HEK293 (cell line): ENCODE measurements around the gene TCF7.

Experiments
- EGR2 ChIP-seq: fragments of 450-650 bp; formaldehyde crosslinking; IDR thresholded peaks from 2 replicates; pipeline ENCODE4 v1.5.1; 2016; ENCODE audit warnings: low read depth, missing biosample characterization, missing genetic modification characterization
- IKZF3 ChIP-seq: fragments of 450-650 bp; IDR thresholded peaks from 2 replicates; pipeline ENCODE4 v1.5.0; 2018; ENCODE audit warnings: missing biosample characterization, mild to moderate bottlenecking, missing genetic modification characterization, moderate library complexity
- MYNN ChIP-seq: fragments of 450-650 bp; formaldehyde crosslinking; IDR thresholded peaks from 2 replicates; pipeline ENCODE4 v1.5.1; 2016; ENCODE audit warnings: missing biosample characterization, missing genetic modification characterization, borderline replicate concordance
- PRDM1 ChIP-seq: fragments of 450-650 bp; formaldehyde crosslinking; IDR thresholded peaks from 2 replicates; pipeline ENCODE4; 2016; ENCODE audit warnings: missing biosample characterization, missing genetic modification characterization
- SCRT2 ChIP-seq: fragments of 450-650 bp; formaldehyde crosslinking; IDR thresholded peaks from 2 replicates; pipeline ENCODE4 v1.5.1; 2016; ENCODE audit warnings: missing biosample characterization, missing genetic modification characterization
- SP7 ChIP-seq: fragments of 450-650 bp; formaldehyde crosslinking; IDR thresholded peaks from 2 replicates; pipeline ENCODE4 v1.5.1; 2016; ENCODE audit warnings: missing biosample characterization, missing genetic modification characterization
- ZNF10 ChIP-seq: fragments of 450-650 bp; formaldehyde crosslinking; IDR thresholded peaks from 2 replicates; pipeline ENCODE4 v1.5.1; 2017; ENCODE audit warnings: missing biosample characterization, missing genetic modification characterization
- ZNF214 ChIP-seq: fragments of 450-650 bp; formaldehyde crosslinking; IDR thresholded peaks from 2 replicates; pipeline ENCODE4 v1.5.1; 2017; ENCODE audit warnings: missing biosample characterization, mild to moderate bottlenecking, missing genetic modification characterization, borderline replicate concordance
- ZNF292 ChIP-seq: fragments of 450-650 bp; formaldehyde crosslinking; IDR thresholded peaks from 2 replicates; pipeline ENCODE4 v1.5.1; 2016; ENCODE audit warnings: low read depth, missing biosample characterization, missing genetic modification characterization, borderline replicate concordance
- ZNF394 ChIP-seq: fragments of 450-650 bp; formaldehyde crosslinking; IDR thresholded peaks from 2 replicates; pipeline ENCODE4 v1.5.1; 2016; ENCODE audit warnings: missing biosample characterization, missing genetic modification characterization, mild to moderate bottlenecking, moderate library complexity, borderline replicate concordance
- ZNF433 ChIP-seq: fragments of 450-650 bp; formaldehyde crosslinking; IDR thresholded peaks from 2 replicates; pipeline ENCODE4 v1.5.1; 2016; ENCODE audit warnings: missing biosample characterization, missing genetic modification characterization, low read depth
- ZNF529 ChIP-seq: fragments of 450-650 bp; formaldehyde crosslinking; IDR thresholded peaks from 2 replicates; pipeline ENCODE4 v1.5.1; 2017; ENCODE audit warnings: missing genetic modification characterization, missing biosample characterization; ENCODE audit not compliant: insufficient replicate concordance
- ZNF544 ChIP-seq: fragments of 450-650 bp; formaldehyde crosslinking; IDR thresholded peaks from 2 replicates; pipeline ENCODE4 v1.5.0; 2017; ENCODE audit warnings: missing biosample characterization, missing genetic modification characterization
- ZNF555 ChIP-seq: fragments of 450-650 bp; formaldehyde crosslinking; conservative IDR thresholded peaks from 2 replicates; pipeline ENCODE4 v1.5.1; 2017; ENCODE audit warnings: missing biosample characterization, mild to moderate bottlenecking, missing genetic modification characterization, inconsistent platforms
- ZNF561 ChIP-seq: fragments of 450-650 bp; IDR thresholded peaks from 2 replicates; pipeline ENCODE4 v1.5.1; 2018; ENCODE audit warnings: missing biosample characterization, missing genetic modification characterization, borderline replicate concordance
- ZNF610 ChIP-seq: fragments of 450-650 bp; formaldehyde crosslinking; IDR thresholded peaks from 2 replicates; pipeline ENCODE4 v1.5.1; 2016; ENCODE audit warnings: missing biosample characterization, missing genetic modification characterization, borderline replicate concordance
- ZNF626 ChIP-seq: fragments of 450-650 bp; sonication (Bioruptor Pico); formaldehyde crosslinking; IDR thresholded peaks from 2 replicates; pipeline ENCODE4 v1.5.1; 2018; ENCODE audit warnings: missing biosample characterization, missing genetic modification characterization, inconsistent platforms
- ZNF658 ChIP-seq: fragments of 450-650 bp; formaldehyde crosslinking; IDR thresholded peaks from 2 replicates; pipeline ENCODE4; 2016; ENCODE audit warnings: missing biosample characterization, missing genetic modification characterization
- ZNF76 ChIP-seq: fragments of 450-650 bp; formaldehyde crosslinking; IDR thresholded peaks from 2 replicates; pipeline ENCODE4; 2016; ENCODE audit warnings: low read depth, missing biosample characterization, missing genetic modification characterization, borderline replicate concordance
- TF ChIP-seq, protein P1 (sequence below): fragments of 450-650 bp; formaldehyde crosslinking; IDR thresholded peaks from 2 replicates; pipeline ENCODE4 v1.5.1; 2016; ENCODE audit warnings: missing biosample characterization, missing genetic modification characterization
- TF ChIP-seq, protein P2 (sequence below): fragments of 450-650 bp; formaldehyde crosslinking; IDR thresholded peaks from 2 replicates; pipeline ENCODE4 v1.5.1; 2017; ENCODE audit warnings: missing biosample characterization, missing genetic modification characterization
- TF ChIP-seq, protein P3 (sequence below): fragments of 450-650 bp; formaldehyde crosslinking; IDR thresholded peaks from 2 replicates; pipeline ENCODE4 v1.5.1; 2016; ENCODE audit warnings: missing biosample characterization, missing genetic modification characterization
- TF ChIP-seq, protein P4 (sequence below): fragments of 450-650 bp; formaldehyde crosslinking; IDR thresholded peaks from 2 replicates; pipeline ENCODE4 v1.5.1; 2016; ENCODE audit warnings: missing biosample characterization, missing genetic modification characterization
- TF ChIP-seq, protein P5 (sequence below): fragments of 450-650 bp; IDR thresholded peaks from 2 replicates; pipeline ENCODE4 v1.5.1; 2018; ENCODE audit warnings: missing biosample characterization, mild to moderate bottlenecking, missing genetic modification characterization
- TF ChIP-seq, protein P6 (sequence below): fragments of 450-650 bp; formaldehyde crosslinking; IDR thresholded peaks from 2 replicates; pipeline ENCODE4 v1.5.1; 2016; ENCODE audit warnings: missing biosample characterization, missing genetic modification characterization

The TCF7 gene

DNA sequence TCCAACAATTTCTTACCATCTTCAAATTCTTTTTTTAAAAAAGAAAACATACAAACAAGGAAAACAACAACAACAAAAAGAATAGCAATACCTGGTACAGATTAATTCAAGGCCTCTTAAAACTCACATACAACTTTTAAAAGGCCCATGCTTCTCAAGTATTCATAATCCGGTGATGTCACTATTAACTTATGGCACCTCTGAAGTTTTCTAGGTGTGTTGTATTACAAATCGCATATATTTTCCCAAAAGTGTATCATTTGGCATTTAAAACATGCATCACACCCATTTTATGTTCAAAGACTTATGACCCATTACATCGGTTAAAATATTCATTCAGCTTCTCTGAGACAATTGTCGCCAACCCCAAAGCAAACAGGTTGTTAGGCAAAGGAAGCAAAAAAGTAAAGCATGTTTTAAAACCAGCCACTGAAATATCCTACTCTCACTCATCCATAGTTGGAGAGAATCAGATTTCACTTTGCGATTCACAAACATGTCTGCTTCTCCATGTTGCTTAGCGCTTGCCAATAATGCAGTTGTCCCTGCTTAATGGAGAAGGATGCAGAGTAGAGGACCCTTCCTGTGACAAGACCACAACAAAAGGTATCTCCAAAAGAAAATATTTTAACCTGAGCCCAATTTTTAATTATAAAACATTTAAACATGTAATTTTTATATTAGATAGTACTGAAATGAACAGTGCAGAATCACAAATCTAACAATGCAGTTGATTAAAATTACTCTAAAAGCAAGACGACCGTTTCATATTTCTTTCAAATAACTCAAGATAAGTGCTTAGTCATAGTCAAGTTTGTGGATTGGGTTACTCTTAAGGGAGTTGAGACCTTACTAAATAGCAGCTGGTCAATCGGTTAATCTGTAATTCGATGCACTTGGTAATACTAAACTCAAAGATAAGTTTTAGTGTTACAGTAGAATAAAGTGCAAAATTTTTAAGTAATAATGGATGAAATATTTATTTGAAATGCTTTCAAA lies 60.7 kb downstream of the TCF7 start (continued):
- TF ChIP-seq, protein P1, sequence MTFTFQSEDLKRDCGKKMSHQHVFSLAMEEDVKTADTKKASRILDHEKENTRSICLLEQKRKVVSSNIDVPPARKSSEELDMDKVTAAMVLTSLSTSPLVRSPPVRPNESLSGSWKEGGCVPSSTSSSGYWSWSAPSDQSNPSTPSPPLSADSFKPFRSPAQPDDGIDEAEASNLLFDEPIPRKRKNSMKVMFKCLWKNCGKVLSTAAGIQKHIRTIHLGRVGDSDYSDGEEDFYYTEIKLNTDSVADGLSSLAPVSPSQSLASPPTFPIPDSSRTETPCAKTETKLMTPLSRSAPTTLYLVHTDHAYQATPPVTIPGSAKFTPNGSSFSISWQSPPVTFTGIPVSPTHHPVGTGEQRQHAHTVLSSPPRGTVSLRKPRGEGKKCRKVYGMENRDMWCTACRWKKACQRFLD (tag by site-specific recombination), result no peak
- TF ChIP-seq ZNF658 (tag by site-specific recombination), result no peak
- TF ChIP-seq, protein P2, sequence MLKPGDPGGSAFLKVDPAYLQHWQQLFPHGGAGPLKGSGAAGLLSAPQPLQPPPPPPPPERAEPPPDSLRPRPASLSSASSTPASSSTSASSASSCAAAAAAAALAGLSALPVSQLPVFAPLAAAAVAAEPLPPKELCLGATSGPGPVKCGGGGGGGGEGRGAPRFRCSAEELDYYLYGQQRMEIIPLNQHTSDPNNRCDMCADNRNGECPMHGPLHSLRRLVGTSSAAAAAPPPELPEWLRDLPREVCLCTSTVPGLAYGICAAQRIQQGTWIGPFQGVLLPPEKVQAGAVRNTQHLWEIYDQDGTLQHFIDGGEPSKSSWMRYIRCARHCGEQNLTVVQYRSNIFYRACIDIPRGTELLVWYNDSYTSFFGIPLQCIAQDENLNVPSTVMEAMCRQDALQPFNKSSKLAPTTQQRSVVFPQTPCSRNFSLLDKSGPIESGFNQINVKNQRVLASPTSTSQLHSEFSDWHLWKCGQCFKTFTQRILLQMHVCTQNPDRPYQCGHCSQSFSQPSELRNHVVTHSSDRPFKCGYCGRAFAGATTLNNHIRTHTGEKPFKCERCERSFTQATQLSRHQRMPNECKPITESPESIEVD (tag by site-specific recombination), result peak; percentile 76
- TF ChIP-seq, protein P3, sequence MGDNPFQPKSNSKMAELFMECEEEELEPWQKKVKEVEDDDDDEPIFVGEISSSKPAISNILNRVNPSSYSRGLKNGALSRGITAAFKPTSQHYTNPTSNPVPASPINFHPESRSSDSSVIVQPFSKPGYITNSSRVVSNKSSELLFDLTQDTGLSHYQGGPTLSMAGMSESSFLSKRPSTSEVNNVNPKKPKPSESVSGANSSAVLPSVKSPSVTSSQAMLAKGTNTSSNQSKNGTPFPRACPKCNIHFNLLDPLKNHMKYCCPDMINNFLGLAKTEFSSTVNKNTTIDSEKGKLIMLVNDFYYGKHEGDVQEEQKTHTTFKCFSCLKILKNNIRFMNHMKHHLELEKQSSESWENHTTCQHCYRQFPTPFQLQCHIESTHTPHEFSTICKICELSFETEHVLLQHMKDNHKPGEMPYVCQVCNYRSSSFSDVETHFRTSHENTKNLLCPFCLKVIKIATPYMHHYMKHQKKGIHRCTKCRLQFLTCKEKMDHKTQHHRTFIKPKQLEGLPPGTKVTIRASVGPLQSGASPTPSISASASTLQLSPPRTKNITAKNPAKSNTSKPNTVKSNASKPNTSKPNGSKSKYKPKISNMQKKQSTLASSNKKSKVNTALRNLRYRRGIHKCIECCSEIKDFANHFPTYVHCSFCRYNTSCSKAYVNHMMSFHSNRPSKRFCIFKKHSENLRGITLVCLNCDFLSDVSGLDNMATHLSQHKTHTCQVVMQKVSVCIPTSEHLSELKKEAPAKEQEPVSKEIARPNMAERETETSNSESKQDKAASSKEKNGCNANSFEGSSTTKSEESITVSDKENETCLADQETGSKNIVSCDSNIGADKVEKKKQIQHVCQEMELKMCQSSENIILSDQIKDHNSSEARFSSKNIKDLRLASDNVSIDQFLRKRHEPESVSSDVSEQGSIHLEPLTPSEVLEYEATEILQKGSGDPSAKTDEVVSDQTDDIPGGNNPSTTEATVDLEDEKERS, result no peak
- no peak for TF ChIP-seq ZNF292 (tag by site-specific recombination)
- TF ChIP-seq ZNF394 (tag by site-specific recombination), result peak; percentile 45; the same call in 1 of the 2 replicates
- TF ChIP-seq SCRT2, result peak; percentile 95
- TF ChIP-seq MYNN, result peak; percentile 53; the same call in 1 of the 2 replicates
- TF ChIP-seq ZNF561 (tag by site-specific recombination), result no peak
- peak; percentile 69; the same call in 1 of the 2 replicates for TF ChIP-seq ZNF10 (tag by site-specific recombination)
- TF ChIP-seq ZNF433 (tag by site-specific recombination), result no peak
- no peak for TF ChIP-seq ZNF544 (tag by site-specific recombination)
- no peak for TF ChIP-seq ZNF76 (tag by site-specific recombination)
- peak; percentile 43; the same call in 1 of the 2 replicates for TF ChIP-seq IKZF3 (tag by site-specific recombination)
- no peak for TF ChIP-seq ZNF626 (tag by site-specific recombination)
- peak; percentile 93 for TF ChIP-seq PRDM1 (tag by site-specific recombination)
- TF ChIP-seq ZNF610 (tag by site-specific recombination), result no peak
- TF ChIP-seq, protein P4, sequence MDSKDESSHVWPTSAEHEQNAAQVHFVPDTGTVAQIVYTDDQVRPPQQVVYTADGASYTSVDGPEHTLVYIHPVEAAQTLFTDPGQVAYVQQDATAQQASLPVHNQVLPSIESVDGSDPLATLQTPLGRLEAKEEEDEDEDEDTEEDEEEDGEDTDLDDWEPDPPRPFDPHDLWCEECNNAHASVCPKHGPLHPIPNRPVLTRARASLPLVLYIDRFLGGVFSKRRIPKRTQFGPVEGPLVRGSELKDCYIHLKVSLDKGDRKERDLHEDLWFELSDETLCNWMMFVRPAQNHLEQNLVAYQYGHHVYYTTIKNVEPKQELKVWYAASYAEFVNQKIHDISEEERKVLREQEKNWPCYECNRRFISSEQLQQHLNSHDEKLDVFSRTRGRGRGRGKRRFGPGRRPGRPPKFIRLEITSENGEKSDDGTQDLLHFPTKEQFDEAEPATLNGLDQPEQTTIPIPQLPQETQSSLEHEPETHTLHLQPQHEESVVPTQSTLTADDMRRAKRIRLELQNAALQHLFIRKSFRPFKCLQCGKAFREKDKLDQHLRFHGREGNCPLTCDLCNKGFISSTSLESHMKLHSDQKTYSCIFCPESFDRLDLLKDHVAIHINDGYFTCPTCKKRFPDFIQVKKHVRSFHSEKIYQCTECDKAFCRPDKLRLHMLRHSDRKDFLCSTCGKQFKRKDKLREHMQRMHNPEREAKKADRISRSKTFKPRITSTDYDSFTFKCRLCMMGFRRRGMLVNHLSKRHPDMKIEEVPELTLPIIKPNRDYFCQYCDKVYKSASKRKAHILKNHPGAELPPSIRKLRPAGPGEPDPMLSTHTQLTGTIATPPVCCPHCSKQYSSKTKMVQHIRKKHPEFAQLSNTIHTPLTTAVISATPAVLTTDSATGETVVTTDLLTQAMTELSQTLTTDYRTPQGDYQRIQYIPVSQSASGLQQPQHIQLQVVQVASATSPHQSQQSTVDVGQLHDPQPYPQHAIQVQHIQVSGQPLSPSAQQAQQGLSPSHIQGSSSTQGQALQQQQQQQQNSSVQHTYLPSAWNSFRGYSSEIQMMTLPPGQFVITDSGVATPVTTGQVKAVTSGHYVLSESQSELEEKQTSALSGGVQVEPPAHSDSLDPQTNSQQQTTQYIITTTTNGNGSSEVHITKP, result no peak
- peak; percentile 15; the same call in 1 of the 2 replicates for TF ChIP-seq SP7 (tag by site-specific recombination)
- no peak for TF ChIP-seq ZNF555 (tag by site-specific recombination)
- no peak for TF ChIP-seq ZNF214 (tag by site-specific recombination)
- no peak for TF ChIP-seq ZNF529 (tag by site-specific recombination)
- TF ChIP-seq, protein P5, sequence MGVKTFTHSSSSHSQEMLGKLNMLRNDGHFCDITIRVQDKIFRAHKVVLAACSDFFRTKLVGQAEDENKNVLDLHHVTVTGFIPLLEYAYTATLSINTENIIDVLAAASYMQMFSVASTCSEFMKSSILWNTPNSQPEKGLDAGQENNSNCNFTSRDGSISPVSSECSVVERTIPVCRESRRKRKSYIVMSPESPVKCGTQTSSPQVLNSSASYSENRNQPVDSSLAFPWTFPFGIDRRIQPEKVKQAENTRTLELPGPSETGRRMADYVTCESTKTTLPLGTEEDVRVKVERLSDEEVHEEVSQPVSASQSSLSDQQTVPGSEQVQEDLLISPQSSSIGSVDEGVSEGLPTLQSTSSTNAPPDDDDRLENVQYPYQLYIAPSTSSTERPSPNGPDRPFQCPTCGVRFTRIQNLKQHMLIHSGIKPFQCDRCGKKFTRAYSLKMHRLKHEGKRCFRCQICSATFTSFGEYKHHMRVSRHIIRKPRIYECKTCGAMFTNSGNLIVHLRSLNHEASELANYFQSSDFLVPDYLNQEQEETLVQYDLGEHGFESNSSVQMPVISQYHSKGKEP, result no peak
- TF ChIP-seq, protein P6, sequence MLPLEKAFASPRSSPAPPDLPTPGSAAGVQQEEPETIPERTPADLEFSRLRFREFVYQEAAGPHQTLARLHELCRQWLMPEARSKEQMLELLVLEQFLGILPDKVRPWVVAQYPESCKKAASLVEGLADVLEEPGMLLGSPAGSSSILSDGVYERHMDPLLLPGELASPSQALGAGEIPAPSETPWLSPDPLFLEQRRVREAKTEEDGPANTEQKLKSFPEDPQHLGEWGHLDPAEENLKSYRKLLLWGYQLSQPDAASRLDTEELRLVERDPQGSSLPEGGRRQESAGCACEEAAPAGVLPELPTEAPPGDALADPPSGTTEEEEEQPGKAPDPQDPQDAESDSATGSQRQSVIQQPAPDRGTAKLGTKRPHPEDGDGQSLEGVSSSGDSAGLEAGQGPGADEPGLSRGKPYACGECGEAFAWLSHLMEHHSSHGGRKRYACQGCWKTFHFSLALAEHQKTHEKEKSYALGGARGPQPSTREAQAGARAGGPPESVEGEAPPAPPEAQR, result no peak
- TF ChIP-seq EGR2 (tag by site-specific recombination), result no peak
